ENCODE measurements around the gene PLA2G3. TPM values are rescaled to one million over a fixed set of nuclear protein-coding genes. Genes with fewer than 3 reads are reported as not detected.

The PLA2G3 gene
- total RNA-seq, 1 experiment from 2014 or later, result not detected

DNA sequence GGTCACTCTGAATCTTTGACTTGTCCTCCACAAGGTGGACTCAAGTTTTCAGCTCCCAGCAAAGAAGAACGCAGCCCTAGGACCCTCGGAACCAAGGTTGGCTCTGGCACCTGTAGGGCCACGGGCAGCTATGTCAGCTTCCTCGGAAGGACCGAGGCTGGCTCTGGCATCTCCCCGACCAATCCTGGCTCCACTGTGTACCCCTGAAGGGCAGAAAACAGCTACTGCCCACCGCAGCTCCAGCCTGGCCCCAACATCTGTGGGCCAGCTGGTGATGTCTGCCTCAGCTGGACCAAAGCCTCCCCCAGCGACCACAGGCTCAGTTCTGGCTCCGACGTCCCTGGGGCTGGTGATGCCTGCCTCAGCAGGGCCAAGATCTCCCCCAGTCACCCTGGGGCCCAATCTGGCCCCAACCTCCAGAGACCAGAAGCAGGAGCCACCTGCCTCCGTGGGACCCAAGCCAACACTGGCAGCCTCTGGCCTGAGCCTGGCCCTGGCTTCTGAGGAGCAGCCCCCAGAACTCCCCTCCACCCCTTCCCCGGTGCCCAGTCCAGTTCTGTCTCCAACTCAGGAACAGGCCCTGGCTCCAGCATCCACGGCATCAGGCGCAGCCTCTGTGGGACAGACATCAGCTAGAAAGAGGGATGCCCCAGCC lies 15.4 kb downstream of the PLA2G3 start (continued):
- TF ChIP-seq, protein P1, sequence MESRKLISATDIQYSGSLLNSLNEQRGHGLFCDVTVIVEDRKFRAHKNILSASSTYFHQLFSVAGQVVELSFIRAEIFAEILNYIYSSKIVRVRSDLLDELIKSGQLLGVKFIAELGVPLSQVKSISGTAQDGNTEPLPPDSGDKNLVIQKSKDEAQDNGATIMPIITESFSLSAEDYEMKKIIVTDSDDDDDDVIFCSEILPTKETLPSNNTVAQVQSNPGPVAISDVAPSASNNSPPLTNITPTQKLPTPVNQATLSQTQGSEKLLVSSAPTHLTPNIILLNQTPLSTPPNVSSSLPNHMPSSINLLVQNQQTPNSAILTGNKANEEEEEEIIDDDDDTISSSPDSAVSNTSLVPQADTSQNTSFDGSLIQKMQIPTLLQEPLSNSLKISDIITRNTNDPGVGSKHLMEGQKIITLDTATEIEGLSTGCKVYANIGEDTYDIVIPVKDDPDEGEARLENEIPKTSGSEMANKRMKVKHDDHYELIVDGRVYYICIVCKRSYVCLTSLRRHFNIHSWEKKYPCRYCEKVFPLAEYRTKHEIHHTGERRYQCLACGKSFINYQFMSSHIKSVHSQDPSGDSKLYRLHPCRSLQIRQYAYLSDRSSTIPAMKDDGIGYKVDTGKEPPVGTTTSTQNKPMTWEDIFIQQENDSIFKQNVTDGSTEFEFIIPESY (IDR thresholded peaks at IDR 0.05; ENCODE audit: extremely low read depth, insufficient replicate concordance, low read length), result no peak
- TF ChIP-seq, protein P2, sequence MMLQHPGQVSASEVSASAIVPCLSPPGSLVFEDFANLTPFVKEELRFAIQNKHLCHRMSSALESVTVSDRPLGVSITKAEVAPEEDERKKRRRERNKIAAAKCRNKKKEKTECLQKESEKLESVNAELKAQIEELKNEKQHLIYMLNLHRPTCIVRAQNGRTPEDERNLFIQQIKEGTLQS (IDR thresholded peaks at IDR 0.05), result no peak
- TF ChIP-seq TCF7L2 (IDR thresholded peaks at IDR 0.05; ENCODE audit: borderline replicate concordance, extremely low read depth, insufficient read depth, insufficient read length) (no peak), CBX3 (IDR thresholded peaks at IDR 0.05; ENCODE audit: low read depth) (no peak)
- TF ChIP-seq, protein P3, sequence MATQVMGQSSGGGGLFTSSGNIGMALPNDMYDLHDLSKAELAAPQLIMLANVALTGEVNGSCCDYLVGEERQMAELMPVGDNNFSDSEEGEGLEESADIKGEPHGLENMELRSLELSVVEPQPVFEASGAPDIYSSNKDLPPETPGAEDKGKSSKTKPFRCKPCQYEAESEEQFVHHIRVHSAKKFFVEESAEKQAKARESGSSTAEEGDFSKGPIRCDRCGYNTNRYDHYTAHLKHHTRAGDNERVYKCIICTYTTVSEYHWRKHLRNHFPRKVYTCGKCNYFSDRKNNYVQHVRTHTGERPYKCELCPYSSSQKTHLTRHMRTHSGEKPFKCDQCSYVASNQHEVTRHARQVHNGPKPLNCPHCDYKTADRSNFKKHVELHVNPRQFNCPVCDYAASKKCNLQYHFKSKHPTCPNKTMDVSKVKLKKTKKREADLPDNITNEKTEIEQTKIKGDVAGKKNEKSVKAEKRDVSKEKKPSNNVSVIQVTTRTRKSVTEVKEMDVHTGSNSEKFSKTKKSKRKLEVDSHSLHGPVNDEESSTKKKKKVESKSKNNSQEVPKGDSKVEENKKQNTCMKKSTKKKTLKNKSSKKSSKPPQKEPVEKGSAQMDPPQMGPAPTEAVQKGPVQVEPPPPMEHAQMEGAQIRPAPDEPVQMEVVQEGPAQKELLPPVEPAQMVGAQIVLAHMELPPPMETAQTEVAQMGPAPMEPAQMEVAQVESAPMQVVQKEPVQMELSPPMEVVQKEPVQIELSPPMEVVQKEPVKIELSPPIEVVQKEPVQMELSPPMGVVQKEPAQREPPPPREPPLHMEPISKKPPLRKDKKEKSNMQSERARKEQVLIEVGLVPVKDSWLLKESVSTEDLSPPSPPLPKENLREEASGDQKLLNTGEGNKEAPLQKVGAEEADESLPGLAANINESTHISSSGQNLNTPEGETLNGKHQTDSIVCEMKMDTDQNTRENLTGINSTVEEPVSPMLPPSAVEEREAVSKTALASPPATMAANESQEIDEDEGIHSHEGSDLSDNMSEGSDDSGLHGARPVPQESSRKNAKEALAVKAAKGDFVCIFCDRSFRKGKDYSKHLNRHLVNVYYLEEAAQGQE (IDR thresholded peaks at IDR 0.05; ENCODE audit: low read depth), result no peak

DNA sequence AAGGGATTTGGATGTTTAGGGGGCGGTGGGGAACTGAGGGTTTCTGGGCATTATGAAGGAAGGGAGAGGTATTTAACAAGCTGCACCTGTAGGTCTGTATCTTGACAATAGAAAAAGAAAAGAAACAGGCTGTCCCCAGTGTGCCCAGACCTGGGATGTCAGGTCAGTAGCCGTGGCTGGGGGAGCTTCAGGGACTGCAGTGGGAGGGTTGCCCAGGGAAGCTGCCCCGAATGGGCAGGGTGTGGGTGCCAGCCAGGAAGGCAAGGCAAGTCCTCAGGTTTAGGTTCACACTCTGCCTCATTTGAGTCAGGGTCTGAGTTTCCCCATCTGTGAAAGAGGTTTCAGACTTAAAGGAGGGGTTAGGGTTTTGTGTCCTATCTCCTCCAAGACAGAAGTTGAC lies 16.0 kb downstream of the PLA2G3 start:
- H3K79me2 ChIP-seq (ENCODE audit: insufficient read depth, low read length), result no peaks in the 10 kb centered on the region
- RAD21 ChIA-PET (ENCODE audit: low non-redundant PET in 1 of 2, low total read pairs in 2 of 2, uncharacterized antibody in 2 of 2, unreplicated experiment in 2 of 2), result no interaction called here
- H3K4me3 ChIP-seq (replicated peaks in 1 of 2; ENCODE audit: low read depth in 1 of 2, low read length in 2 of 2), result no peak overlapping the region
- CTCF ChIA-PET, result interaction anchor here (1.8 kb wide), 1 partner anchor 17 kb away, joined by 6 read pairs; the partner anchor contains the start of gene SELENOM
- no peak overlapping the region for H3K9ac ChIP-seq (ENCODE audit: low read length)
- no TSS peak for BruUV-seq (replicated peaks)
- intact Hi-C loops (cut with micrococcal nuclease), result no loop called here
- no peaks in the 10 kb centered on the region for H3K27me3 ChIP-seq (ENCODE audit: insufficient read depth, low read length)
- no peak for ATAC-seq
- H3K9me2 ChIP-seq (ENCODE audit: insufficient read depth), result no peaks in the 10 kb centered on the region
- no peak for DNase-seq (ENCODE audit: low read depth, low spot score)
- no peaks in the 10 kb centered on the region for H4K20me1 ChIP-seq (ENCODE audit: insufficient read depth)
- no peak overlapping the region for H3K4me2 ChIP-seq (ENCODE audit: low read length)
- no peaks in the 10 kb centered on the region for H3K36me3 ChIP-seq (ENCODE audit: control insufficient read depth in 1 of 2, insufficient read depth in 2 of 2, low read length in 2 of 2)
- peaks cover 9 to 25% of the 10 kb centered on the region in 2 experiments for H3K4me1 ChIP-seq (ENCODE audit: control insufficient read depth in 1 of 2, insufficient read depth in 2 of 2, low read length in 2 of 2)
- POLR2A ChIA-PET, result interaction anchor here (0.5 kb wide), 1 partner anchor 183 kb away, joined by 3 read pairs; no protein-coding TSS in a partner anchor
- no peaks in the 10 kb centered on the region for H3K9me3 ChIP-seq (ENCODE audit: control insufficient read depth in 1 of 2, insufficient read depth in 1 of 2, low read depth in 1 of 2, low read length in 2 of 2)
- TF ChIP-seq EGR1 (IDR thresholded peaks at IDR 0.05; ENCODE audit: low read depth) (no peak), JUND (IDR thresholded peaks at IDR 0.05) (no peak), EZH2 (IDR thresholded peaks at IDR 0.05) (no peak), POLR2AphosphoS5 (IDR thresholded peaks at IDR 0.05; ENCODE audit: low read depth, low read length) (no peak), ELF1 (IDR thresholded peaks at IDR 0.05; ENCODE audit: borderline replicate concordance, low read depth) (no peak), POLR2A (IDR thresholded peaks at IDR 0.05; ENCODE audit: borderline replicate concordance, extremely low read depth, insufficient read depth, insufficient read length) (no peak), YY1 (IDR thresholded peaks at IDR 0.05; ENCODE audit: extremely low read depth, insufficient replicate concordance, low read depth, low read length) (no peak), ZNF274 (IDR thresholded peaks at IDR 0.05; ENCODE audit: low read depth, low read length) (no peak), RAD21 (IDR thresholded peaks at IDR 0.05; ENCODE audit: low read depth) (no peak), TCF7L2 (IDR thresholded peaks at IDR 0.05; ENCODE audit: borderline replicate concordance, extremely low read depth, insufficient read depth, insufficient read length) (no peak)
- TF ChIP-seq, protein P4, sequence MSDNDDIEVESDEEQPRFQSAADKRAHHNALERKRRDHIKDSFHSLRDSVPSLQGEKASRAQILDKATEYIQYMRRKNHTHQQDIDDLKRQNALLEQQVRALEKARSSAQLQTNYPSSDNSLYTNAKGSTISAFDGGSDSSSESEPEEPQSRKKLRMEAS (IDR thresholded peaks at IDR 0.05), result no peak
- H2AFZ ChIP-seq (ENCODE audit: low read depth, low read length, poor library complexity, severe bottlenecking), result no peak overlapping the region
- no peak overlapping the region for H3K27ac ChIP-seq (ENCODE audit: low read depth, low read length)

All from HCT116 (cell line).